B cell (primary cell): Measurements from ENCODE around the gene C16orf92.
A peak's percentile ranks its signal among the peaks of the same experiment; 100 is the strongest.

ENCODE experiments used
- EZH2 ChIP-seq: IDR thresholded peaks from 2 replicates; pipeline ENCODE4 v1.6.1; 2012; ENCODE audit warnings: borderline replicate concordance, low read depth, mild to moderate bottlenecking, moderate library complexity, low read length; ENCODE audit not compliant: insufficient read depth, poor library complexity, severe bottlenecking
- TF ChIP-seq, protein P1 (sequence below): fragments of 200-600 bp; IDR thresholded peaks from one replicate; pipeline ENCODE4 v1.8.0; 2022; ENCODE audit warnings: antibody characterized with exemption, mild to moderate bottlenecking

- TF ChIP-seq, protein P1, sequence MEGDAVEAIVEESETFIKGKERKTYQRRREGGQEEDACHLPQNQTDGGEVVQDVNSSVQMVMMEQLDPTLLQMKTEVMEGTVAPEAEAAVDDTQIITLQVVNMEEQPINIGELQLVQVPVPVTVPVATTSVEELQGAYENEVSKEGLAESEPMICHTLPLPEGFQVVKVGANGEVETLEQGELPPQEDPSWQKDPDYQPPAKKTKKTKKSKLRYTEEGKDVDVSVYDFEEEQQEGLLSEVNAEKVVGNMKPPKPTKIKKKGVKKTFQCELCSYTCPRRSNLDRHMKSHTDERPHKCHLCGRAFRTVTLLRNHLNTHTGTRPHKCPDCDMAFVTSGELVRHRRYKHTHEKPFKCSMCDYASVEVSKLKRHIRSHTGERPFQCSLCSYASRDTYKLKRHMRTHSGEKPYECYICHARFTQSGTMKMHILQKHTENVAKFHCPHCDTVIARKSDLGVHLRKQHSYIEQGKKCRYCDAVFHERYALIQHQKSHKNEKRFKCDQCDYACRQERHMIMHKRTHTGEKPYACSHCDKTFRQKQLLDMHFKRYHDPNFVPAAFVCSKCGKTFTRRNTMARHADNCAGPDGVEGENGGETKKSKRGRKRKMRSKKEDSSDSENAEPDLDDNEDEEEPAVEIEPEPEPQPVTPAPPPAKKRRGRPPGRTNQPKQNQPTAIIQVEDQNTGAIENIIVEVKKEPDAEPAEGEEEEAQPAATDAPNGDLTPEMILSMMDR: peak; percentile 68
- TF ChIP-seq EZH2: no peak
Observed at GRCh38 chr16:30068750-30069610, 46.0 kb downstream of the C16orf92 start.
